Stimulated activated CD8-positive, alpha-beta memory T cell treated with anti-CD3 and anti-CD28 coated beads, Interleukin-2, amount 100 ng/mL, for 1 hour (primary cell): ENCODE measurements around the gene VPS13C.
A peak's percentile ranks its signal among the peaks of the same experiment; 100 is the strongest.
"Not testable (repeated sequence)": the region's sequence is repeated elsewhere in the genome, so short reads cannot be mapped to it uniquely, and the experiment has no call there.

Experiments used
- DNase-seq, 2 donors: peaks; one replicate each; pipeline ENCODE4 v3.0.0-alpha.2; 2020; ENCODE audit warnings: low read depth in 2 of 2

VPS13C gene

GRCh38 chr15:62069551-62069950 is 9.3 kb upstream of the VPS13C start:
- DNase-seq = no peak

- no peak for DNase-seq
Measured at GRCh38 chr15:62068810-62069167, 8.5 kb upstream of the VPS13C start.

- no peak for DNase-seq
Measured at GRCh38 chr15:62068071-62068809, 8.0 kb upstream of the VPS13C start.

- no peak for DNase-seq
Measured at GRCh38 chr15:62067448-62068044, 7.3 kb upstream of the VPS13C start.

- DNase-seq = peak in 1 of 2 donors; percentile 24
Measured at GRCh38 chr15:62066663-62067447, 6.6 kb upstream of the VPS13C start, which contains the start of gene C2CD4A. Gene C2CD4A (plus strand): TSS chr15:62066977. CDS start chr15:62067614, 637 bp downstream.

GRCh38 chr15:62063825-62064635 is 3.8 kb upstream of the VPS13C start:
- no peak for DNase-seq

GRCh38 chr15:62060896-62061280 is 641 bp upstream of the VPS13C start:
- DNase-seq = no peak

- no peak for DNase-seq
Measured at GRCh38 chr15:62059816-62060112, 483 bp downstream of the VPS13C start.

GRCh38 chr15:62059108-62059815 is 985 bp downstream of the VPS13C start:
- DNase-seq = no peak

GRCh38 chr15:62058327-62059028 is 1.8 kb downstream of the VPS13C start:
- no peak for DNase-seq

GRCh38 chr15:62057341-62057980 is 2.8 kb downstream of the VPS13C start:
- no peak for DNase-seq

GRCh38 chr15:62054979-62055378 is 5.3 kb downstream of the VPS13C start:
- no peak for DNase-seq

GRCh38 chr15:62053439-62054085 is 6.7 kb downstream of the VPS13C start:
- no peak for DNase-seq

GRCh38 chr15:62052713-62053112 is 7.5 kb downstream of the VPS13C start:
- DNase-seq = no peak

- no peak for DNase-seq
Measured at GRCh38 chr15:62051166-62051565, 9.1 kb downstream of the VPS13C start.

- DNase-seq = no peak
Measured at GRCh38 chr15:62050115-62050514, 10.1 kb downstream of the VPS13C start.

- not testable (repeated sequence) for DNase-seq
Measured at GRCh38 chr15:62048254-62048653, 12.0 kb downstream of the VPS13C start.

GRCh38 chr15:62047282-62047827 is 12.9 kb downstream of the VPS13C start:
- DNase-seq = no peak

GRCh38 chr15:62046078-62046743 is 14.0 kb downstream of the VPS13C start:
- DNase-seq = no peak
